ENCODE data around the gene P2RX1.

P2RX1 gene

DNA sequence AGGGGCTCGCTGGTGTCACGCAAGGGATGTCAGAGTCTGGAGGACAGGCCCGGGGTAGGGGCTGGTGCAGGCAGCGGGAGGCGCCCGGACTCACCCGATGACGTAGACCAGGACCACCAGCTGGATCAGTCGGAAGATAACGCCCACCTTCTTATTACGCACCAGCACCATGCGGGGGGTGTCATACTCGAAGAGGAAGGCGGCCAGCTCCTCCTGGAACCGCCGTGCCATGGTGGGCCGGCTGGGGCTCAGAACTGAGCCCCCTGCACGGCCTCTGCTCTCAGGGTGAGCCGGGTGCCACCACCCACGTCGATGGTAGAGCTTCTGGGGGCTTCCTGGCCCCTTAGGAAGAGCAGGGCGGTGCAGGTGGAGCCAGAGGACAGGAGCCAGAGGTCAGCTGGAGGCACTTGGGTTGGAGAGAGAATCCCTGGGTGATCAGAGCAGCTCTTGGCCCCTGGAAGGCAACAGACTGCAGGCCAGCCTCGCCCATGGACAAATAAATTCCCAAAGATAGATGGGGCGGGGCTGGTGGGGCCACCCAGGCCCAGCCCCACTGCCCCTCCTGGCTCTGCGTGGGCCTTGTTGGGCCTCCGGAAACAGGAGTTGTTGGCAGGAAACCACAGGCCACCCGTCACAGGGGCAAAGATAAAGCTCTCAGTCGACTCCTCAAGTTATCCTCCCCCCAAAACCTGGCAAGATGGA lies at the start of gene P2RX1:
Gene P2RX1, minus strand, starts transcription at position 471 of the 702 bp plus-strand sequence. Its CDS starts 240 bp downstream, at position 231.
- no peak for DNase-seq (ENCODE audit: low read depth)

DNA sequence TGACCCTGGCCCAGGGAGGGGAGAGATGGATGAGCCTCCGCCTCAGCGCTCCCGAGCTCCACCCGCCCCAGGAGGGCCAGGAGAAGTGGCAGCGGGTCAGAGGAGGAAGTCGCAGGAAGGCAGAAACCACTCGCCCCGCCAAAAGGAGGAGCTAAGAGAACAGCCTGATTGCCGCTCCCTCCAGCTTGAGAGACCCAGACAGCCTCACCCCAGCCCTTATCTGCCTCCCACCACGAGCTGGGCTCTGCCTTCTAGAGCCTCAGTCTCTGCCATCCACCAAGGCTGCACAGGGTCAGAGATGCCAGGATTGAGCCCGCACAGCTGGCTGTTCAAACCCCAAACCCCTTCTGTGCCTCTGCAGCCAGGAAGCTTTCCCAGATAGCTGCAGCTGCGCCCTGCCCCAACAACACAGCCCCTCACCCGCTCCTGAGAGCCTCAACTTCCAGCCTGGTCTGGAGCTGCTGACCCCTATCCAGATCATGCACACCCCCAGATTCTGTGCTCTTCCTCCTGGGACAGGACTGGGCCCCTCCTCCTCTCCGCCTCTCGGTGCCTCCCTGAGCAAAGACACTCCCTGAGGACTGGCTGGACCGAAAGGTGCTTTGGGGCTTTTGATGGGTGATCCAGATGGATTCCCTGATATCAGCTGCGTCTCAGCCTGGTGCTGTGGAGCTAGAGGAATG lies 49.0 kb upstream of the P2RX1 start:
- DNase-seq (ENCODE audit: low read depth), result peak; percentile 44

DNA sequence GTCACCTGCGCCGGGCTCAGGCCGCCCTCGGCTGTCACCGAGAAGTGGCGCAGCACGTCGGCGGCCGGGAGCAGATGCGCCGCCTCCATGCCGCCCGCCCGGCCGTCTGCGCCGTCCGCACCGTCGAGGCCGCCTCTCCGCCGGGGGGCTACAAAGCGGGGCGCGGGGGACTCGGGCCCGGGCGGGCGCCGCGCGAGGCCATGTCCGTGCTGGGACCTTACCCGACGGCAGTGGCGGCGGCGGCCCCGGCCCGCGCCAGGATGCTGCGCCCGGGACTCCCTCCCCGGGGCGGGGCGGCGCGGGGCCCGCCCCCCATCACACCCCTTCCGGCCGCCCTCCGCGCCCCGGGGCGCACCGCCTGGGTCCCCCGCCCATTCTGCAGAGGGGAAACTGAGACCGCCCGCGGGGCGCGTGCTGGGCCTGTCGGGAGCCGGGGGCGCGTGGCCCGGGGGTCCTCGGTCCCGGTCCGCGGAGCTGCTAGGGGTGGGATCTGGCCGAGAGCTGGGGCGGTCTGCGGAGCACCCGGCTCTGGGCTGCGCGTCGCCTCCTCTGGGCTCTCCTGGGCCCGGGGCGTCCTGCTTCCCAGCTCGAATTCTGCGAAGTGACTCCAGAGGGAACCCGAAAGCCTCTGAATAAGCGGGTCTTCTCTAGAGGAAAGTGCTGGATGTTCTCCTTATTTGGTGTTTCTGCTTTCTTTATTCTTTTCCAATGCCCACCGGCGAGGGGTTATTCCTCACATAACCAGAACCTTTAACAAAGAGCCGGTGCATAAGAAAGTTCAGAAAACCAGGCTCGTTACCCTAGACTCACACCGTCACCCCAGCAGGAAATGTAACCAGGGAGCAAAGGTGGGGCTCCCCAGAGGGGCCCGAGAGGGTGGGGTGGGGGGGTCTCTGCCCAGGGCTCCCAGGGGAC lies 48.2 kb upstream of the P2RX1 start, which contains the start of gene ATP2A3:
Gene ATP2A3, minus strand, starts transcription at position 235 of the 915 bp plus-strand sequence. Its CDS starts 146 bp downstream, at position 89.
- peak; percentile 58 for DNase-seq (ENCODE audit: low read depth)

GRCh38 chr17:3963237-3964201 lies 47.3 kb upstream of the P2RX1 start:
- peak; percentile 51 for DNase-seq (ENCODE audit: low read depth)

GRCh38 chr17:3962965-3963236 lies 46.6 kb upstream of the P2RX1 start:
- DNase-seq (ENCODE audit: low read depth), result no peak

- DNase-seq (ENCODE audit: low read depth), result no peak
These were observed 46.1 kb upstream of the P2RX1 start for GRCh38 chr17:3962217-3962964.

- DNase-seq (ENCODE audit: low read depth), result no peak
These were observed 45.3 kb upstream of the P2RX1 start for GRCh38 chr17:3961564-3962047.

DNA sequence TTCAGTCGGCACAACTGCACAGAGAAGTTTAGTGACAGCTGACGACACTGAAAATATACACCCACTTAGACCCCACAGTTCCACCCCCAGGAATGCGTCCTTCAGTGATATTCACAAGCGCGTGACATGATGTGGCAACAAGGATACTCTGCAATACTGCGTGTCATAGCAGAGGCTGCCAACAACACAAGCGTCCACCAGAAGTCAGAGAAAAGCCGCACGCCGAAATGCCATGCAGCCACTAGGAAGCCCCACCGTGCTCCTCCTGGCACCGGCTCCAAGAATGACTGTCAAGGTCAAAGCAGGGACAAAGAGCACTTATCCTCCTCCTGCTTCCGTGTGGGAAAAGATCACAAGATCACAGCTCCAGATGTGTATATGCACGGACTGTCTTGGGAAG lies 44.5 kb upstream of the P2RX1 start:
- DNase-seq (ENCODE audit: low read depth), result no peak

- no peak for DNase-seq (ENCODE audit: low read depth)
These were observed 43.8 kb upstream of the P2RX1 start for GRCh38 chr17:3959921-3960601.

DNA sequence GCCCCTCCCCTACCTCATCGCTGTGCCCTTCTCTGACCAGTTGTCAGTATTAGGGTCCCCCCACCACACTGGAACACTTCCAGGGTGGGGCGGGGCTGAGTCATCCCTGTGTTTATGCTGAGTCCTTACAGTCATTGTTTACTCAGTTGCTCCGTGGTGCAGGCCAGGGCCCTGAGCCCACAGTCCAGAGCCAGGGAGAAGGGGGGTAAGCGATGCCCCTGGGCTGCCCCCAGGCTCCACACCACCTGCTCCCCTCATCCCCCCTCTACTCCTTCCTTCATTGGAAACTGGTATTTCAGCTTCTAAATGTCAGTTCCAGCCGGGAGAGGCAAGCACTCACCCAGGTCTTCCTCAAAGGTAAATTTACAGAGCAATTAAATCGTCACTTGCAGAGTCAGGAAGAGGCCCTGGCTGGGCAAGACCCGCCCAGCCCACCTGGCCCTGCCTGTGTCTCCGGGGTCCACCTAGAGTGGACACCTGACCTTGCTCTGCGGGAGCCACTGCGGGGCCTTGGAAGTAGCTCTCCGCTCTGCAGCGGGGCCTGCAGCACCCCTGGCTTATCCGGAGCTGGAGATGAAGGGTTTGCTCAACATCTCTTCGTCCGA lies 43.1 kb upstream of the P2RX1 start:
- DNase-seq (ENCODE audit: low read depth), result no peak

DNA sequence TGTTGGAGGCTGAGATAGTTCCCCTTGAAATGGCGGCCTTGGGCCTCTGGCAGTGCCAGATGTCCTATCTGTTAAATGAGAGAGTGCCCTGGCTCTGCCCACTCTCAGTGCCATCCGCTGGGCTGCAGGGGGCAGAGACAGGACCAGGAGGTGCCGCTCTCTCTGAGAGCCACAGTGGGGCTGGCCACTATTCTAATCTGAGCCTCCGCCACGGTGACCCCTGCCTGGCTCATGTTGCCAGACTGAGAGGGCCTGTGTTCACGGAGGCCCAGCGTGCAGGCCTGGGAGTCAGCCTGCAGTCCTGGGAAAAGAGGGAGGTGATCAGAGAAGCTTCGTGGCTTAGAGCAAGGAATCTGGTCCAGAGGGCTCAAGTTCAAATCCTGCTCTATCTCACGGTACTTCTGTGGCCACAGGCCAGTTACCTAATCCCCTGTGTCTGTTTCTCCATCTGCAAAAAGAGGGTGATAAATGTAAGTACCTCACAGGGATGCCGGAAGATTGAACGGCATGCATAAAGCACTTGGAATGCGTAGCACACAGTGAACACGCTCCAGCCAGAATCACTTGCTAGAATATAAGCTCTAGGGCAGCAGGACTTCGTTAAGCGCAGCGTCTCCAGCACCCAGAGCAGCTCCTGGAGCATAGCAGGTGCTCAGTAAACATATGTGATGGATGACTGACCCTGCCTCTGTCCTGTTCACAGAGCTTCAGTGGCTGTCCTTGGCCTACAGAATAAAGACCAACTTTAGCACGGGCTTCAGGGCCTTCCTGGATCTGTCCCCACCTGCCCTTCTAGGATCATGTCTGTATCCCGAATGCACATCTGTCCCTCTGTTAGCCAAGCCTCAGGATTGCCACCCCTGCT lies 41.7 kb upstream of the P2RX1 start:
- no peak for DNase-seq (ENCODE audit: low read depth)

GRCh38 chr17:3956983-3957382 lies 40.7 kb upstream of the P2RX1 start:
- DNase-seq (ENCODE audit: low read depth), result no peak

DNA sequence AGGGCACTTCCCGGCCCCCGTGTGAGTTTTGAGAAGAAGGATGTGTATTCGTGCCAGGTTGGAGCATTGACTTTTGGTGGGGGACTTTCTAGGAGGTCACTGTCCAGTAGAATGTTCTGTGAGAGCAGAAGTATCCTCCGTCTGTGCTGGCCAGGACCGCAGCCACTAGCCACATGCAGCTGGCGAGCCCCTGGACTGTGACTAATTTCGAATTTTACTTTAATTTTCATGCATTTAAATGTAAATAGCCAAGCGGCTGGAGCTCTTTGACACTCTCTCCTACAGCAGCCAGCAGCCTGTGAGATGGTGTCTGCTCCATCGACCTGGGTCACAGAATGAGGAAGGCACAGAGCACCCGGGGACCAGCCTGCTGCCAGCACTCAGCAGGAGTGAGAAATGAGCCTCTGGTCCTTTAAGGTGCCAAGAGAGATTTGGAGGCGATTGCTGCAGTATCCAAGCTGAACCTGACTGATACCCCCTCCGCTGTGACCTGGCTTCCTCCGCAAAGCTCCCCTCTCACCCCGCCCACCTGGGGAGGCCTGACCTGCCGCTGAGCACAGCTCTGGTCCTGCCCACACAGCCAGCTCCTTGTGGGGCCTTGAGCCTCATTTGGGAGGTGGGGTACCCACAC lies 40.2 kb upstream of the P2RX1 start:
- peak; percentile 19 for DNase-seq (ENCODE audit: low read depth)

- no peak for DNase-seq (ENCODE audit: low read depth)
These were observed 39.4 kb upstream of the P2RX1 start for GRCh38 chr17:3955673-3955988.

DNA sequence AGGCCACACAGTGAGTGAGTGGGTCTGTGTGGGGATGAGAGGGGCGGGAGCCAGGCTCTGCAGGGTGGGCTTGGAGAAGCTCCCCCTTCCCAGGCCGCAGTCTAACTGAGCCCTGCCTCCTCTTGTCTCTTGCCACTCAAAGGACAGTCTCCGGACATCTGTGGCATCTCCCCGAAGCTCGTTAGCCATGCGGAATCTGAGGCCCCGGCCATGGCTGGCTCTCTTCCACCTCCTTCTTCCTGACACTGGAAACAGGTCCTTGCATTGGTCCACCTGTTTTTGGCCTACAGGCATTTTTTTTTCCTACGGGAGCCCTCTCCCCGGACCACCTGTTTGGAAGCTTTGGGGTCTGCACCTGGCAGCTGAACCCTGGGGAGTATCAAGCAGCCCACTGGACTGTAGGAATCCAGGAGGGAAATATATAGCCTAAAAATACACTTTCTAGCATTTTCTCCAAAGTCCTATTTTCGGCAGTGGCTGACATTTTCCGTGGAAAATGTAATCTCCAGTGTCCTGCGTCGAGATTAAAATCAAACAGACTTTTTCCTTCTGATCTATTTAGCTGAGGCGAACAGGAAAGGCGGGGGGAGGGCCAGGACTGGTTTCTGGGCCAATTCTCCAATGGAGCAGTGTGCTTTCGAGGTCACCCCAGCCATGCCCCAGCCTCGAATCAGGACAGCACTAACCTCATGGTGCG lies 38.9 kb upstream of the P2RX1 start:
- no peak for DNase-seq (ENCODE audit: low read depth)

- DNase-seq (ENCODE audit: low read depth), result no peak
These were observed 37.8 kb upstream of the P2RX1 start for GRCh38 chr17:3954086-3954485.

DNA sequence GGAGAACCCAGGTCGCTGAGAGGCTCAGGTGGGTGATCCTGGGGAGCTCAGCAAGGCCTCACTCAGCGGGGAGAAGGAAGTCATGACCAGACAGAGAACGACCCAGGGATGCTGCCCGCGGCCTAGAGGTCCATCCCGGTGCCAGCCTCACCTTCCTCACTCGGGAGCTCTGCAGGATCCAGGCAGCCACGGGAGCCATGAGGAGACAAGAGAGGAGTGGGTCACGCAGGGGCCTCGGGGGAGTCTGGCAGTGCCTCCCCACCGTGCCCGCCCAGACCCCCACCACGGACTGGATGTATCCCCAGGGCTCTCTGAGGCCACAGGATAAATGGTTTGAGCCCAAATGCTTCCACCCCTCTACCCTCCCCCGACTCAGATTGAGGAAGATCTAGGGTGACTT lies 37.3 kb upstream of the P2RX1 start:
- no peak for DNase-seq (ENCODE audit: low read depth)

GRCh38 chr17:3952186-3952585 lies 35.9 kb upstream of the P2RX1 start:
- DNase-seq (ENCODE audit: low read depth), result no peak
